ENCODE measurements around the gene EEF1E1.

DNA sequence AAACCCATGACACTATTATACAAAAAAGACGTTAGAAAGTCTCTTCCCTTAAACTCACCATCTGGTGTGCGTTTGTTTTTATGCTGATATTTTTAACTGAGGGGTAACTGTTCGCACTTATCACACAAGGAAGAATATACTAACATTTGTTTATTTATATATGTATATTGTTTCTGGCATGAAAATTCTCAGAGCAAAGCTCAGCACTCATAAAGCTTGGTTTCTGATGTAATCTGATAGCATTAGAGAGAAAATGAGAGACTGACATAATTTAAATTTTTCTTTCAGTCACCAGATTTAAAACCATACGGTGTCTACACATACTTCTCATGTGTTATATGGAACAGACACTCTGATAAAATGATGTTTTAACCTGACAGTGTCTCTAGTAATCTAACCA, 45.1 kb downstream of the EEF1E1 start:
- TF ChIP-seq, protein P1, sequence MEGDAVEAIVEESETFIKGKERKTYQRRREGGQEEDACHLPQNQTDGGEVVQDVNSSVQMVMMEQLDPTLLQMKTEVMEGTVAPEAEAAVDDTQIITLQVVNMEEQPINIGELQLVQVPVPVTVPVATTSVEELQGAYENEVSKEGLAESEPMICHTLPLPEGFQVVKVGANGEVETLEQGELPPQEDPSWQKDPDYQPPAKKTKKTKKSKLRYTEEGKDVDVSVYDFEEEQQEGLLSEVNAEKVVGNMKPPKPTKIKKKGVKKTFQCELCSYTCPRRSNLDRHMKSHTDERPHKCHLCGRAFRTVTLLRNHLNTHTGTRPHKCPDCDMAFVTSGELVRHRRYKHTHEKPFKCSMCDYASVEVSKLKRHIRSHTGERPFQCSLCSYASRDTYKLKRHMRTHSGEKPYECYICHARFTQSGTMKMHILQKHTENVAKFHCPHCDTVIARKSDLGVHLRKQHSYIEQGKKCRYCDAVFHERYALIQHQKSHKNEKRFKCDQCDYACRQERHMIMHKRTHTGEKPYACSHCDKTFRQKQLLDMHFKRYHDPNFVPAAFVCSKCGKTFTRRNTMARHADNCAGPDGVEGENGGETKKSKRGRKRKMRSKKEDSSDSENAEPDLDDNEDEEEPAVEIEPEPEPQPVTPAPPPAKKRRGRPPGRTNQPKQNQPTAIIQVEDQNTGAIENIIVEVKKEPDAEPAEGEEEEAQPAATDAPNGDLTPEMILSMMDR (conservative IDR thresholded peaks at IDR 0.05; ENCODE audit: low read depth, low read length): no peak
- TF ChIP-seq EZH2 (IDR thresholded peaks at IDR 0.05; ENCODE audit: borderline replicate concordance, low read depth, low read length, poor library complexity, severe bottlenecking): no peak
